Measurements from ENCODE around the gene ADCK1.
"Not testable (repeated sequence)": the region's sequence is repeated elsewhere in the genome, so short reads cannot be mapped to it uniquely, and the experiment has no call there.

Gene ADCK1

GRCh38 chr14:77805706-77806105 is 5.8 kb downstream of the ADCK1 start:
- in situ Hi-C loops (cut with MboI; ENCODE audit: low pct_unique_long_range_greater_than_20kb, low sequenced_read_pairs) = no loop called here
- no peak for DNase-seq

DNA sequence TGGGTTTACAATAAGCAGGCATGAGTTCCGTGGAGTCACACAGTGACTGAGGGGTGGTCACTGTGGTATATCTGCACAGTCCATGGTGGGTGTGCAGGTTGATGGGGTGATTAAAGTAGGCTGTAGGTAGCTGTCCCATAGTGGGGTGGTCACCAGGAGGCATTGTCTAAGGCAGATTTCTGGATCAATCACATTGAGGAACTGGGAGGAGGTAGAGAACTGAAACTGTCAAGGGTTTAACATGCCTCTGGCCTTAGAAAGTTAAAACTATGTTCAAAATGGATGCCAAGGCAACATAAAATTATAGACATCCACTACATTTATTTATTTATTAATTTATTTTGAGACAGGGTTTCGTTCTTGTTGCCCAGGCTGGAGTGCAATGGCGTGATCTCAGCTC is 8.3 kb downstream of the ADCK1 start:
- no peak for DNase-seq
- in situ Hi-C loops (cut with MboI; ENCODE audit: low pct_unique_long_range_greater_than_20kb, low sequenced_read_pairs) = no loop called here

GRCh38 chr14:77809011-77809410 is 9.1 kb downstream of the ADCK1 start:
- no peak for DNase-seq
- in situ Hi-C loops (cut with MboI; ENCODE audit: low pct_unique_long_range_greater_than_20kb, low sequenced_read_pairs) = no loop called here

DNA sequence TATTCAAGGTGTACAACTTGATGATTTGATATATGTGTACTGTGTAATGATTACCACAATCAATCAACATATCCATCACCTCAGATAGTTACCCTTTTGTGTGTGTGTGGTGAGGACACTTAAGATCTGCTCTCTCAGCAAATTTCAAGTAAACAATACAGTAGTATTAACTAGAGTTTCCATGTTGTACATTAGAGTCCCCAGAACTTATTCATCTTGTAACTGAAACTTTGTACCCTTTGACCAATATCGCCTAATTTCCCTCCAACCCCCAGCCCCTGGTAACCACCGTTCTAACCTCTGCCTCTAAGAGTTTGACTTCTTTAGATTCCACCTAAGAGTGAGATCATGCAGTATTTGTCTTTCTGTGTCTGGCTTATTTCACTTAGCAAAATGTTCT is 12.1 kb downstream of the ADCK1 start:
- in situ Hi-C loops (cut with MboI; ENCODE audit: low pct_unique_long_range_greater_than_20kb, low sequenced_read_pairs) = no loop called here

GRCh38 chr14:77812682-77813081 is 12.8 kb downstream of the ADCK1 start:
- in situ Hi-C loops (cut with MboI; ENCODE audit: low pct_unique_long_range_greater_than_20kb, low sequenced_read_pairs); DNase-seq: not testable (repeated sequence)

More for the DNA sequence above, 12.1 kb downstream of the ADCK1 start:
- no peak for DNase-seq

- DNase-seq = no peak
- in situ Hi-C loops (cut with MboI; ENCODE audit: low pct_unique_long_range_greater_than_20kb, low sequenced_read_pairs) = no loop called here
Measured at GRCh38 chr14:77822307-77822706, 22.4 kb downstream of the ADCK1 start.

DNA sequence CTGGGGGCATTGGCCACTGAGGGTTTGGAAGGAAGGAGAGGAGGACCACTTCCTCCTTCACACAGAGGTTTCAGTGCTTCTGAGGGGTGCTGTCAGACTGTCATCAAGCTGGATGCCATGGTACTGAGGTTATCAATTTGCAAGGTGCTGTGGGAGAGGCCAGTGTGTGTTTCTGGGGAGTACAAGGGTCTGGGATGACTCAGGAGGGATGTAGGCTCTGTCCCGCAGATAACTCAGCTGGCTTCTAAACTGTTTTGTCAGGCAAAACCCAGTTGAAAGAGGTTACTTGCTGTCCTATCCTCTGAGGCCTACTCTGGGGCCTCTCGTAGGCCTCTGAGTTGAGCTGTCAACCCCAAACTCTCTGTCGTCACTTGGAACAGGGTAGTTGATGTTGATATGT is 22.8 kb downstream of the ADCK1 start:
- DNase-seq = no peak
- in situ Hi-C loops (cut with MboI; ENCODE audit: low pct_unique_long_range_greater_than_20kb, low sequenced_read_pairs) = no loop called here

DNA sequence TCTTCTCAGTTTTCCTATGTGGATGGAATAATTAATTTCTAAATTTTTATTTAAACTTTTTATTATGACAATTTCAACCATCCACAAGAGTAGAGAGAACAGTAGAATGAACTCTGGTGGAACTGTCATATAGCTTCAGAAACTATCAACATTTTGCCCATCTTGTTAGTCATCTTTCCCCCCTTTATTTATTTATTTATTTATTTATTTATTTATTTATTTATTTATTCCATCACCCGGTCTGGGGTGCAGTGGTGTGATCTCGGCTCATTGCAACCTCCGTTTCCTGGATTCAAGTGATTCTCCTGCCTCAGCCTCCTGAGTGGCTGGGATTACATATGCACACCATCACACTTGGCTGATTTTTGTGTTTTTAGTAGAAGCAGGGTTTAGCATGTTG is 23.5 kb downstream of the ADCK1 start:
- DNase-seq = no peak
- in situ Hi-C loops (cut with MboI; ENCODE audit: low pct_unique_long_range_greater_than_20kb, low sequenced_read_pairs) = no loop called here

DNA sequence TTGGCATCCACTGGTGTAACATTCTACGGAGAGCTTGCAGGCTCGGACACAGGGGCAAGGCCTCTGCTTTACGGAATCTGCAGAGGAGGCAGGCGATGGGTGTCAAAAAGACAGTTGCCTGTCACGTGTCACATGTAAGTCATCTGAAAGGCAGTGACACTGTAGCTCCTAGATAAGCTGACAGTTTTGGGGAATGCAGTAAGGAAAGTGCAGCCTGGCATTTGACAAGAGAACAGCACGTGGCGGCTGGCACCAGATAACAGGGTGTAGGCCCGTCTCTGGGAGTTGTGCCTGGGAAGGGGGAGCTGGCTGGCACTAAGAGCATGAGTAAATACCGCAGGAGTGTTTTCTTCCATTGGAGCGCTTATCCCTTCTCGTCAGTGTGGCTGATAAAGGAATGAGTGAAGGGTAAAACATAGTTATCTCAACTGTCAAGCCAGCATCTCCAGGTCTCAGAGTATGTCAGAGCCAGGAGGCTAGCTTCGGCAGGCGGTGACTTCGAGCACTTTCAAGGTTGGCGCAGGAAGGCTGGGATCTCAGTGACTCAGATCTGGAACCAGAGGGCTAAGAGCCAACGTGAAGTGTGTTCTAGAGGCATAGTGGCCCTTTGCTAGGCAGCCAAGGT is 26.1 kb downstream of the ADCK1 start:
- no peak for DNase-seq
- in situ Hi-C loops (cut with MboI; ENCODE audit: low pct_unique_long_range_greater_than_20kb, low sequenced_read_pairs) = no loop called here

- in situ Hi-C loops (cut with MboI; ENCODE audit: low pct_unique_long_range_greater_than_20kb, low sequenced_read_pairs) = no loop called here
- DNase-seq = no peak
Measured at GRCh38 chr14:77830692-77831091, 30.8 kb downstream of the ADCK1 start.

DNA sequence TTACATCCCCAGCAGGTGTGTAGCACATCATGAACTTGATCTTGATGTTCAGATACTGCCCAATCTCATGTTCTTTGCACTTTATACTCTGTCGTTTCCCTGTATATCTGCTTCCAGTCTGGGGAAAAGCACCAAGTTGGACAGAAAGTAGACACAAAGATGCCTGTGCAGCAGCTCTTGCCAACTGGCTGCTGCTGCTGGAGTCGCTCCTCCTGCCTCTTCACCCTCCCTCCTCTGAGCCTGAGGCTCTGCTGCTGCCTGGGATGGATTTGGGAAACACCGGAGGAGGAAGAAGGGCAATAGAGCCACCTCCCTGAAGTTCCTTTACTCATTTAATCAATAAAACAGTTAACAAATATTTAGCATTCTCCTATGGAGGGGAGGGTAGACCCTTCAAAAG is 32.4 kb downstream of the ADCK1 start:
- in situ Hi-C loops (cut with MboI; ENCODE audit: low pct_unique_long_range_greater_than_20kb, low sequenced_read_pairs) = no loop called here
- DNase-seq = no peak

GRCh38 chr14:77837926-77838325 is 38.0 kb downstream of the ADCK1 start:
- DNase-seq = no peak
- in situ Hi-C loops (cut with MboI; ENCODE audit: low pct_unique_long_range_greater_than_20kb, low sequenced_read_pairs) = no loop called here

GRCh38 chr14:77838831-77839511 is 39.1 kb downstream of the ADCK1 start:
- in situ Hi-C loops (cut with MboI; ENCODE audit: low pct_unique_long_range_greater_than_20kb, low sequenced_read_pairs) = no loop called here
- no peak for DNase-seq

DNA sequence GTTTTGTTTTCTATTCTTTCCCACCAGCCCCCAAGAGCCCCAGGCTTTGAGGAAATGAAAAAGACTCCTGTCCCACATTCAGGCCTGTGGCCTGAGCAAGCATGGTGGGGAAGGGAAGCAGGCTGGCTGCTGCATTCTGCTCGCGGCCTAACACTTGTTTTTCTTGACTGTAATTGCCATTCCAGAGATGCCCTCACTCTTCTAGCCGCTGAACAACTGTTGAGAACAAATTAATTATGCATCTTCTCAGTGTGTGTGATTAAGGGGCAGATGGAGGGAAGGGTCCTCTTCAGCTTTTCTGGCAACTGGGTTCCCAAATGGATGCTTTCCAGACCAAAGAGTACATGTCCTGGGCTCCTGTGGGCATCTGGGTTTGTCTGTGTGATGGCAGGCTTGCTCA is 43.3 kb downstream of the ADCK1 start:
- DNase-seq = no peak
- in situ Hi-C loops (cut with MboI; ENCODE audit: low pct_unique_long_range_greater_than_20kb, low sequenced_read_pairs) = no loop called here

DNA sequence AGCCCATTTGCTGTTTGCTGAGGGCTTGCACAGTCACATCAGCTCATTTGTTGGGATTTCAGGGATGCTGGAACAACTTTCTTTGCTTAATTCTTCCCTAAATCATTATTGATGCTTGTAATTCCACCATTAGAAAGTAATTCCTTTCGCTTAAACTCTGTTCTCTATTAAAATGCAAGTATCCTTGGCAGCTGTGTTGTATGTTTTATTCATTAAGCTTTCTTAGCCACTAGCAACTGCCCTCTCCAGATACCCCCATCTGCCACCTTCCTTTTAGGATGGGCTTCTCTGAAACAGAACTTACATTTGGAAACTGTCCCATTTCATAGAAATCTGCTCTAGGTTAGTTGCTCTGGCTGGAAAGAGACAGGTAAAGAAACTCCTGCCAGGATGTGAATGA is 43.7 kb downstream of the ADCK1 start:
- no peak for DNase-seq
- in situ Hi-C loops (cut with MboI; ENCODE audit: low pct_unique_long_range_greater_than_20kb, low sequenced_read_pairs) = no loop called here

GRCh38 chr14:77844802-77845201 is 44.9 kb downstream of the ADCK1 start:
- DNase-seq = peak; percentile 39
- in situ Hi-C loops (cut with MboI; ENCODE audit: low pct_unique_long_range_greater_than_20kb, low sequenced_read_pairs) = no loop called here

DNA sequence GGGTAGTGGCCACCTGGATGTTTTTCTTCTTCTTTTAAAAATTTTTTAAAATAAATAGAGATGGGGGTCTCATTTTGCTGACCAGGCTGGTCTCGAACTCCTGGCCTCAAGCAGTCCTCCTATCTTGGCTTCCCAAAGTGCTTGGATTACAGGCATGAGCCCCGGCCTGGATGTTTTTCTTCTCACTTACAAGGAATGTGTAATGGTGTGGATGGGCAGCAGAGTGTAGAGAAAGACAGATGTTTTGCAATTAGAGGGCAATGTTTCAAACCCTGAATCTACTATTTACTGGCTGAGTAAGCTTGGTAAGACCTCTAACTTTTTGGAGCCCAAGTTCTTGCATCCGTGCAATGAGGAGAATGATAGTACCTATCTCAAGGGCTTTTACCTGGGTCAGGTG is 48.1 kb downstream of the ADCK1 start:
- in situ Hi-C loops (cut with MboI; ENCODE audit: low pct_unique_long_range_greater_than_20kb, low sequenced_read_pairs) = no loop called here
- no peak for DNase-seq

GRCh38 chr14:77849711-77850110 is 49.8 kb downstream of the ADCK1 start:
- in situ Hi-C loops (cut with MboI; ENCODE audit: low pct_unique_long_range_greater_than_20kb, low sequenced_read_pairs) = no loop called here
- DNase-seq = no peak

- in situ Hi-C loops (cut with MboI; ENCODE audit: low pct_unique_long_range_greater_than_20kb, low sequenced_read_pairs) = no loop called here
- DNase-seq = no peak
Measured at GRCh38 chr14:77853919-77854318, 54.0 kb downstream of the ADCK1 start.

DNA sequence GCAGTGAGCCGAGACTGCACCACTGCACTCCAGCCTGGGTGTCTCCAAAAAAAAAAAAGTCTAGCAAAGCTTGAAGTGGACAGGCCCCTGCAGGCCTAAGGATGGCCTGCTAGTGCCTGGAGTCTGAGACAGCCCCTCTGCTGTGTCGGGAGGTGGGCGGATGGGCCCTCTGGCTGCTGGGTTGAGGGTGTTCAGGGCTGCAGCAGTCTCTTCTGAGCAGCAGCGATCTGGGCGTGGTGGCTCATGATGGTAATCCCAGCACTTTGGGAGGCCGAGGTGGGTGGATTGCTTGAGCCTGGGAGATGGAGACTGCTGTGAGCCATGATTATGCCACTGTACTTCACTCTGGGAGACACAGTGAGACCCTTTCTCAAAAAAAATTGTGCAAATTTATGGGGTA is 57.0 kb downstream of the ADCK1 start:
- in situ Hi-C loops (cut with MboI; ENCODE audit: low pct_unique_long_range_greater_than_20kb, low sequenced_read_pairs) = no loop called here
- no peak for DNase-seq

DNA sequence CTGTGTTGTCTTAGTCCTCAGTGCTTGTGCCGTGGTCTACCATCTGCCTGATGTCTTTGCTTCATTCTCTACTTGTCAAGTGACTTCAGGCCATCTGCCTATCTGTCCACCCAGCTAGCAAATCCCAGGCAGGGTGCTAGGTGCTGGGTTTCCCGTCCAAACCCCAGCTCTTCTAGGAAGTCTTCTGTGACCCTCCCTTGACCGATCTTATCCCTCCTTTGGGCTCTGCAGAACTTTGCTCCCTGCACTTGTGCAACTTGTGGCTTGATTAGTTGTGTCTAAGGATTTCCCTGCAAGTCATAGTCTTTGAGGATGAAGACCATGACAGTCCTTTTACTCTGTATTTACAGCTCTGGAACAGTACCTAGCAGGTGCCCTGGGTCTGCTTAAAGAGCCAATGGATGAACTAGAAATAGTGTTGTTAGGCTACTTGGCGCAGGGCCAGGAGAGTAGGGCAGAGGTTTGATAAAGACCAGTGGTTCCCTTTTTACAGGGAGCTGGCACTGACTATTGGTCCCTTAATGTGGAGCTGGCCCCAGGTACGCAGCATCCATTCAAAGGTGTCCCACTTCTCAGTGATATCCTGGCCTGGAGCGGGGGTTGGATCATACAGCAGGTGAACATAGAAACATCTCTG is 60.1 kb downstream of the ADCK1 start:
- in situ Hi-C loops (cut with MboI; ENCODE audit: low pct_unique_long_range_greater_than_20kb, low sequenced_read_pairs) = no loop called here
- no peak for DNase-seq
